HG03060 (cell line): Measurements from ENCODE around the gene C2CD4C.
"Not testable (repeated sequence)": the region's sequence is repeated elsewhere in the genome, so short reads cannot be mapped to it uniquely, and the experiment has no call there.

Experiments
- ATAC-seq: cut with Tn5 transposase; IDR thresholded peaks from one replicate; pipeline ENCODE4 v1.9.1; 2021; ENCODE audit warnings: low read depth, moderate number of reproducible peaks; ENCODE audit not compliant: unreplicated experiment

The C2CD4C gene

GRCh38 chr19:369876-370275, 39.1 kb downstream of the C2CD4C start:
- ATAC-seq: no peak

DNA sequence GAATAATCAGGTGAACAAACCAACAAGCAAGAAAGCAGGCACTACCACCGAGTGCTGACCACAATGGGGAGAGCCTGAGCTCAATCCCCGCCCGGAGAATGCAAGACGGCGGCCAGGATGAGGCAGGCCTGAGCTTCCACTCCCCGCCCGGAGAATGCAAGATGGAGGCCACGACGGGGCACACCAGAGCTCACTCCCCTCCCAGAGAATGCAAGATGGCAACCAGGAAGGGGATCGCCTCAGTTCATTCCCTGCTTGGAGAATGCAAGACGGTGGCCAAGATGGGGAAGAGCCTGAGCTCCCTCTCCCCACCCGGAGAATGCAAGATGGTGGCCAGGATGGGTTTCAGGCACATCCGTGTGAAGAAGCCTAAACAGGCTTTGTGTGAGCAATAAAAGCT, 39.7 kb downstream of the C2CD4C start:
- no peak for ATAC-seq

- no peak for ATAC-seq
These were observed 40.3 kb downstream of the C2CD4C start for GRCh38 chr19:368630-369024.

GRCh38 chr19:367963-368629, 40.9 kb downstream of the C2CD4C start:
- ATAC-seq: no peak

DNA sequence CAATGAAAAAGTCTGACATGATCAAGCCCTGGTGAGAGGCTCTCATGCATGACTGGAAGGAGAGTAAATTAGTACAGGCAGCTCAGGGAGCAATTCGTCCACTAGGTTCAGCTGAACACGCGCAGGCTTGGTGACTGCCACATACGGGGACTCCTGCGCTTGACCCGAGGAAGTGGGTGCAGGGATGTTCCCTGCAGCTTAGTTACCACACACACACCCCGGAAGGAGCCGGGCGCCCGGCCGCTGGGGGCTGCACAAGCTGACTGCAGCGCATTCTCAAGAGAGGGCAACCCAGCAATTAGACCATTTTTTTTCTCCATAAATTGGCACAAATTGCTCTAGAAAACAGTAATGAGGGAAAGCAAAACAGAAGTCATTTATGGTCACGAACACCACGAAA, 41.4 kb downstream of the C2CD4C start:
- ATAC-seq: no peak

DNA sequence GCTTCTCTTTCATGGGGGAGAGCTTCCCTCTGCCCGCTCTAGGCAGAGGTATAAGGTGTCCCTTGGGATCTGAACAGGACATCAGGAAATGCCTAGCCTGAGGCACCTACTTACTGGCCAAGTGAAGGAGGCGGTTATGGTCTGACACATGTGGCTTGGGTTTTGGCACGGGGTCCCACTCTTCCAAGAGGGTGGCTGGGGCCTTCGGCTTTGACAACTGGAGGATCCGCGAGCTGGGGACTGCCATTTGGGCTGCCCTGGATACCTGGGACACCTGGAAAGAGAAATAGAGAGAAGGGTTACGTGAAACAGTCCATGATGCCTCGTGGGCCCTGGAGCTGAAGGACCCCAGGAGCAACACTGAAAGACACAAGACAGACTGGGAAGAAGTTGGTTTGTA, 42.0 kb downstream of the C2CD4C start:
- no peak for ATAC-seq

- no peak for ATAC-seq
These were observed 42.7 kb downstream of the C2CD4C start for GRCh38 chr19:366205-366783.

GRCh38 chr19:364496-365287, 44.3 kb downstream of the C2CD4C start:
- no peak for ATAC-seq

DNA sequence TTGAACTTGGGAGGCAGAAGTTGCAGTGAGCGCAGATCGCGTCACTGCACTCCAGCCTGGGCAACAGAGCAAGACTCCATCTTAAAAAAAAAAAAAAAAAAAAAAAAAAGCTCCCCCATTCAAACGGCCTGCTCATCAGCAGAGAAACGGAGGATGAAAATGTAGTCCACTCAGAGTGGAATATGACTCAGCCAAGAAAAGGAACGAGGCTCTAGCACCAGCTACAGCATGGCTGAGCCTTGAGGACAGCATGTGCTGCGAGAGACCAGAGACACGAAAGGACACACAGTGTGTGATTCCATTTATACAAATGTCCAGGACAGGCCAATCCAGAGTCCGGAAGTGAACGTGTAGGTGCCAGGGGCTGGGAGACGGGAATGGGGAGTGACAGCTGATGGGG, 46.3 kb downstream of the C2CD4C start:
- ATAC-seq: no peak

- no peak for ATAC-seq
These were observed 46.8 kb downstream of the C2CD4C start for GRCh38 chr19:362154-362553.

DNA sequence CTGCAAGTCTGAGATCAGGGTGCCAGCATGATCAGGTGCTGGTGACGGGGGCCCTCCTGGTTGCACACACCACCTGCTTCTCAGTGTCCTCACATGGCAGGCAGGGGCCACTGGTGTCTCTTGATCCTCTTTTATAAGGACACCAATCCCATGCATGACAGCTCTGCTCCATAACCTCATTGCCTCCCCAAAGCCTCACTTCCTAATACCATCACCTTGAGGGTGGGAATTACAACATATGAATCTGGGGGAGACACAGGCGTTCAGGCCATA, 49.4 kb downstream of the C2CD4C start:
- ATAC-seq: no peak

GRCh38 chr19:355536-355935, 53.4 kb downstream of the C2CD4C start:
- ATAC-seq: not testable (repeated sequence)
